Myocyte (in vitro differentiated cells): ENCODE measurements around the gene HDAC4. TPM values are rescaled to one million over a fixed set of nuclear protein-coding genes. Genes with fewer than 3 reads are reported as not detected.

Experiments used
- DNase-seq: peaks from one replicate; pipeline ENCODE4 v3.0.0-alpha.2; 2012; ENCODE audit warnings: low read depth
- total RNA-seq: library from RNA; depleted of rRNA; stranded (reverse); fragments of >200 nt; gene quantifications from 2 replicates; pipeline ENCODE4 v1.2.3, GENCODE V29; 2014

The HDAC4 gene
- total RNA-seq, 1 donor from 2014 or later = 38.5 TPM

DNA sequence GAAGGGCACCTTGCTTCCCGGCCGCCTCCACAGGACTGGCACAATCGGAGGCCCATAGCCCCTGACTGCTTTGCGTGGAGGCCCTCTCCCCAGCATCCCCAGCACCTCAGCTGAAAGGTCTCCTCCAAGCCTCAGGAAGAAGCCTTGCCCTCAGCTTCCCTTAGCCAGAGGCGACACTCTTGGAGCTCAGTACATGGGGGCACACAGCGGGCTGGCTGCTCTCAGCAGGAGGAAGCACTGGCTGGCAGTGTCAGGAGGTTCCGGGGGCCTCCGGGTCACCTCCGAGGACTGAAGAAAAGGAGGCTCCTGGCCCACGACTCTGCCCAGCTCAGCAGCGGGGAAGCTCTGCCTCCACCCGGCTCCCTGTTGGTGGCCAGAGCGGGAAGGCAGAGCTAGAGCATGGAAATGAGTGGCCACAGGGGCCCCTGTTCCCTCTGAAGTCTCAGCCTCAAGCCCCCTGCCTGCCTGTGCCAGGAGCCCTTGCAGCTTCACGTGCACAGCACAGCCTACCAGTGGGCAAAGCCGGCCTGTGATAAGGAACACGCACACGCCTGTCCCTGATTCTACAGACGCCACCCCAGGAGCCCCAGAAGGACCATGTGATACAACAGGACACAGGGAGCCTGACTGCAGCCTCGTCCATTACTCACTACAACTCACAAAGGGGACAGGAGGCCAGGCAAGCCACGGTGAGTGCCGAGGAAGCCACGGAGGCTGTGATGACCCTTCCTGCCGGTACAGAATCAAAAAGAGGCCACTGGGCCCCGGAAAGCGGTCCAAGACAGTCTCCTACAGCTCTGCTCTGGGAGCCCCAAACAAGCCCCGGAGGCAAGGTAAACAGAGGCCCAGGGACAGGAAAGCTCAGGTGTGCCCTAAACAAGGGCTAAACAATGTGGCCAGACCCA, 15.5 kb downstream of the HDAC4 start:
- DNase-seq = no peak

DNA sequence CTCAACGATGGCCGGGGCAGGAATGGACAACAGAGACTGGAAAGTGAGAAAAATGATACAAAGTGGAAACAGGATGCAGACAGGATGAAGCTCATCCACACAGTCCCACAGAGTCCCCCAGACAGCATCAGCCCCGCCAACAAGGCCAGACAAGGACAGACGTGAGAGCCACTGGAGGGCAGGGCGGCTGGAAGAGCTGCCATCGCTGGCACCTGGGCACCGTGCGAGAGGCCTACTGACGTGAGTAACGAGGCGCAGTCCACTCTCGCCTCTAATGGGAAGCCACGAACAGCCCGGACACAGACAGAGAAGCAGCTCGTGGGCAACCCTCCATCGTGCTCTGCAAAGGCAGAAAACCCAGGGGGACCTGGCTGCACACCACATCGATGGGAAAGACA, 17.1 kb downstream of the HDAC4 start:
- DNase-seq = no peak

DNA sequence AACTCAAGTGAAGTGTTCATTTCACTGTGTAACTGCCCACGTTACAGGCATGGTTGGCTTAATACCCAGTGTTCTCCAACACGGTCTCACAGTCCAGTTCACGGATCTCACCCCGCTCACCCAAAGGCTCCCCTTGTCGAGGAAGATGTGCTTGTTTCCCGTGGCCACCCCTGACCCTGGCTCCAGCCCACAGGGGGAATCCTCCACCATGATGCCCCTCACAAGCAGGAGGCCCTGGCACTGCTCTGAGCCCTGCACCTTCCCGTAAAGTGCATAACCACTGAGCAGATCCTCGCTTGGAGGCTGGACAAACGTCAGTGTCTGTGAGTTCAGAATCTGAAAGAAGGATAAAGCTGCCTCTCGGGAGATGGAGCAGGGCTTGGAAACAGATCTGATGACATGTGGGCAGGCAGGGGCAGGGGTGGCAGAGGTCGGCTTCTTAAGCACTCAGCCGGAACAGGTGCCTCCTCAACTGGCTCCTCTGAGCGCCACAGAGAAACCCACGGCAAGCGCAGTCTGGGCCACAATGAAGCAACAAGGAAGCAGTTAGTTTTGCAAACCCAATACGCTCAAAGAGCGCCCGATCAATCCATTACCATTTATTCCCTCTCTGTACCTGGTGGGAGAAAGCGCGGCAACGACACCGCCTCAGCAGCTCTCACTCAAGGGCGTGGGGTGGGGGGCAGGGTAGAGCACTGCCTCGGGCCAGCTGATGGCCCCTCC, 17.6 kb downstream of the HDAC4 start:
- peak; percentile 64 for DNase-seq

DNA sequence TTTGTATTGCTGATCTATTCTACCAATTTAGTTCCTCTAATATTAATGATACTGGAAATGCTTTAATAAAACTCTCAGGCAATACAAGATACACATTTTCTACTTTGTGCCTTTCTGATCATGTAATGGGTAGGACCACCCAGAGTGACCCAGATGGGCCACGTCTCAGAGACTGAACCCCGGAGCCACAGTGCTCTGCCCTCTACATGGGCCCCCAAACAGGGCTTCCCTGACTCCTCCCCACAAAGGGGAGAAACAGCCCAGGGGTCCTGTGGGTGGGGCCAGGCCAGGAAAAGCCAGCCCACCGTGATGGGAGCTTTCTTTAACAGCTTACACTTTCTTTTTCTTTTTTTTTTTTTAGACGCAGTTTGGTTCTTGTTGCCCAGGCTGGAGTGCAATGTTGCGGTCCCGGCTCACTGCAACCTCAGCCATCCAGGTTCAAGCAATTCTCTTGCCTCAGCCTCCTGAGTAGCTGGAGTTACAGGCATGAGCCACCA, 18.4 kb downstream of the HDAC4 start:
- no peak for DNase-seq

DNA sequence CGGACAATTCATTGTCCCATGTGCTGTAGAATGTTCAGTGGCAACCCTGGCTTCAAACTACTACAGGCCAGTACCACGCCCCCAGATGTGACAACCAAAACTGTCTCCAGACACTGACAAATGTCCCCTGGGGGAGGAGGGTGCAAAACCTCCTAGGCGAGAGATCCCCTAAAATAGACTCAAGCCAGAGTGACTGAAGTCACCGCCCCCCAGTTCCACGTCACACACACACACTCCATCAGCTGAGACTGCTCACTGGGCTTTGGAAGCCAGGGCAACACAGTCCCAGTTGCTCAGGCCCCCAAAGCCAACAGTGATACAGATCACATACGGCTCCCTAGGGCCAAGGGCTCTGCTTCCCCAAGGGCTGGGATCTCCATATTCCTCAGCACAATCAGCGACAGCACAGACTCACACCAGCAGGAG, 19.1 kb downstream of the HDAC4 start:
- DNase-seq = no peak

DNA sequence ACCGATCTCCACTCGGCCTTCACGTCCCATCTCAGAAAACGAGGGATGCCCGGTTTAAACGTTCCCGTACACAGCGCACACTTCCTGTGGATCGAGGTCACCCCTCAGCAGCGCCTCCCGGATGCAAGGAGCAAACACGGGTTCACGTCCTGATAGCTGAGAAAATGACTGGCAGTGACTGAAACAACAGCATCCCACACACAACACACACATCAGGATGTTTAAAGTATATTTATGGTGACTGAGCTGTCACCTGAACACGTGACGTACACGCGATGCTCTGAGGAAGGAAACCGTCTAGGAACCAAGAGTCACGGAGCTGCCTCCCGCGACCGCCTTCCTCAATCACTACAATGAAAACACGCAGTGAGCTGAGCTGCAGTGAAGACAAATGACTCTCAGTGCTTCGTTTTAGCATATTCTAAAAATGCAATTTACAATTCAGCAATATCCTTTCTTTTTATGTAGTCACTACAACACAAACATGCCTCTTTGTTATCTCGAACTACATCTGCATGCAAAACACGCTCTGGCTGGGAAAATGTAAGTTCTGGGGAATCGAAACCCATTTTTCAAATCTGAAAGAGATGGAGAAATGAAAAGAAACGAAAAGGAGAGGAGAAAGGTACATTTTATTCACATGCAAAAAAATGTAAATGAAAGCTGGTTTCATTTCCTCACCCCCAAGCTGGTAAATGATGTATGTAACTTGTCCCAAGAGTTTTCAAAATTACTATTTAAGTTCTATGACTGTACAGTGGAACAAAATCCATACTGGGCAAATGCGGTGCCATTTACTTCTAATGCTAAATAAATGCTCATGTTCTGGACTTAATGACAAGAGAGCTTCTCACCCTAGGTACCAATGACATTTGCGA, 19.8 kb downstream of the HDAC4 start:
- DNase-seq = no peak

DNA sequence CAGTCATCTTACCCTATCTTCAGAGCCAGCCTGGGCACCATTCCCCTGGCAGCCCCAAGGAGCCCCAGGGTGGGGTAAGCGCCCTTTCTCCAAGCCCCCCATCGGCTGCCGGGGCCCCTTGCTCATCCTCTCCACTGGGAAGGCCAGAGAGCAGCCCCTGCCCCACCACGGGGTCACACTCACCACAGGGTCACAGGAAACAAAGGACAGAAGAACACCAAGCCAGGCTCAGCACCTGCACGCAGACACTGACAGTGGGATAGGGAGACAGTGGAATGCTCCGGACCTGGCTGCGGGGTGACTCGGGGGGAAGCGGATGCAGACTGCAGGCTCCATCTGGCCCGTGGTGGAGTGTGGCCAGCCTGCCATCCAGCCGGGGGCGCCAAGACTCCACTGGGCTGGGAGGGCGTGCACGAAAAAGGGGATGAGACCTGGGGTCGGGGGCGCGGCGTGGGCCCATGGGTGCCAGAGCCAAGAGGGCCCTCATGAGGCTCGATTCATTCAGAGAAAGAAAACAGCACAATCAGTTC, 21.1 kb downstream of the HDAC4 start:
- DNase-seq = no peak

DNA sequence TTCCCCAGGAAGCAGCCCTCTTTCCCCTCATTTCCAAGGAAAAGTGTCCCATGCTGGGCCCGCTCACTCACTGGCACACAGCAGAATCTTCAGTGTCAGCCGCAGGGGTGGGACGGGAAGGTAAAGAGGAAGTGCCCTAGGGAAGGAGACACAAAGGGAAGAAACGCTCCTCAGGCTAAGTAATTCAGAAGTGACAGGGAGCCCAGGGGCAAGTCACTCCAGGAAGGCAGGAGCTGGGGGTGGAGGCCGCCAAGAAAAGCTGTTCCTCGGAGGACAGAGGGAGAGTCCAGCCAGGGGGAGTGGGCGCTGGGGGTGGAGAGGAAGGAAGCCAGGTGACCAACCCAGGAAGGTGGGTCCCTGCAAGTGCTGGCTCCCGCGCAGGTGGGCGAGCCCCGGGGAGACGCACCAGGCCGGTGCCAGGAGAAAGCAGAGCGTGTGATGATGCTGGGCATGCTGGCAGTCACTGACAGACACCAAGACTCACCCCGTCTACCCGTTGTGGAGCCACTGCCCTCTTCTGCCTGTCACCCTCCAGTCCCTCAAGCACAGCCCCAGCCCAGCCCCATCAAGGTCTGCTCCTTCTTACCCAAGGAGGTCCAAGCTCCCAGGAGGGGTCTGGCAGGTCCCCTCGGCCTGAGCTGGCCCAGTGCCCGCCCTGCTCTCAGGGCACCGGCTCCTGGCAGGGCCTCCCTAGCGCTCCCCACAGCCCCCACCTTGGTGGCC, 21.7 kb downstream of the HDAC4 start:
- no peak for DNase-seq

DNA sequence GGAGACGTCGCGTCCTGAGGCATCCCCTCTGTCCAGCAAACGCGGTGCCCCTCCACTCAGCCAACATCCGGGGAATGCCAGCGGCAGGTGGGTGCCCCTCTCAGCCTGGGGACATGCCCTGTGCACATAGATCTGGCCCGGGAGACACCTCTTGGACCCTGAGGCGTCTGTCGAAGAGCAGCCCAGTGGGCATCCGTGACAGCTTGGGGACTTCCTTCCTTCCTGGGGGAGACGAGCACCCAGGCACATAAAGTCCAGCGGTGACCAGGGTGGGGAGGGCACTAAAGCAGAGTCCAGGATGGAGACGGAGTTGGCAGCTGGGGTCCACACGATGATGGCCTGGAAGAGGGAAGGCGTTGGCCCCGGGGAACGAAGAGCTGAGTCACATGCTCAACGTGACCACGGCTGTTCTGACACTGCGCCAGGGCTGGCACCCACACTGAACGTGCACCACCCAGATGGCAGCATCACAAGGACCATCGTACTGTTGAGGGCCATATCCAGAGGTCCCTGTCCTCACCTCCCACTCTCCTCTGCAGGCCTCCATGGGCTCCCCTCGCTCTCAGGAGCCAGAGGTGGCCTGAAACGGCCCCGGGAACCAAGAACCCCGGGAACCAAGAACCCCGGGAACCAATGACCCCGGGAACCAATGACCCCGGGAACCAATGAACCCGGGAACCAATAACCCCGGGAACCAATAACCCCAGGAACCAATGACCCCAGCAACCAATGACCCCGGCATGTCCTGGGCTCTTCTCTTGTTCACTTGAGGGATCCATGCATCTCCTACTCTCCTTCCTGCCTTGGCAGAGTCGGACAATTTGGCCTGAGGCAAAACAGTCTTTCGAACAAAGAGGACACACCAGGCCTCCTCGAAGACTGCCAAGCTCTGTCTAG, 22.6 kb downstream of the HDAC4 start:
- DNase-seq = no peak

DNA sequence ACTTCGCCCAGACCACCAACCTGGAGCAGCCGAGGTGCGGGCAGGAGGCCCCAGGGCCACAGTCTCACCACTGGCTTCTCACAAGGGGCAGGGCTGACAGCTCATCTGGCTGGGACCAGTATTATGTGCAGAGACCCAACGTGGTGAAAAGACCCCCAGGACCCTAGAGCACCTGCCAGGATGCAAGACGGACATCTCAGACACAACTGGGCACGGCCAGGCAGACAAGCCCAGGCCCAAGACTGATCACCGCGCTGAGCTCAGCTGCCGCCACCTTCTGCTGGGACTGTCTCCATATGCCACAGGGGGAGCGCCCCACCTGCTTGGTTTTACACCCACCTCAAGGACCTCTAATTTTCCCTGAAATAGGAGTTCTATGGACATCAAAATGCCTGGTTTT, 23.2 kb downstream of the HDAC4 start:
- DNase-seq = no peak

DNA sequence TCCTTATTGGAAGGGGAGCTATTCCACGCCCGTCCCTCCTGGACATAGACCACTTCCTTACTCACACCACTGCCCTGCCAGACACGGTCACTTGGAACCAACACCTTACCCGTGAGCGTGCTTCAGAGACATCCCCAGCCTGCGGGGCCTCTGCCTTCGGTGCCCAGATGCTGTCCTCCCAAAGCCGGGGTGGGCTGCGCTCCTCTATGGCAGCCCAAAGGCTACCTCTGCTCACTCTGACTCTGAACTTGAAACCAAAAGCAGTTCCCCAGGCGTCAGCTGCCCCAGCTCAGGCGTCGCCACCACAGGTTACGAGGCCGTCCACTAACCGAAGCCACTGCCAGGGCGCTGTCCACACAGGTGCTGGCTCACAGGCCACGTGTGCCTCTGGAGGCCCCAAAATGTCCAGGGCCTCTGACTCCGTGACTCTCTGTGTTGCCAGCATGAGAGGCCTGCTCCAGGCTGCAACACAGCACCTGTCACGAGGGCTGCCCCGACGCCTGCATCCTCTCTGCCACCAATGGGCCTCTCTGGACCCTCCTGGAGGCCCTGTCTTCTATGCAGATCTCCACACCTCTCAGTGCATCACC, 23.8 kb downstream of the HDAC4 start:
- DNase-seq = no peak

DNA sequence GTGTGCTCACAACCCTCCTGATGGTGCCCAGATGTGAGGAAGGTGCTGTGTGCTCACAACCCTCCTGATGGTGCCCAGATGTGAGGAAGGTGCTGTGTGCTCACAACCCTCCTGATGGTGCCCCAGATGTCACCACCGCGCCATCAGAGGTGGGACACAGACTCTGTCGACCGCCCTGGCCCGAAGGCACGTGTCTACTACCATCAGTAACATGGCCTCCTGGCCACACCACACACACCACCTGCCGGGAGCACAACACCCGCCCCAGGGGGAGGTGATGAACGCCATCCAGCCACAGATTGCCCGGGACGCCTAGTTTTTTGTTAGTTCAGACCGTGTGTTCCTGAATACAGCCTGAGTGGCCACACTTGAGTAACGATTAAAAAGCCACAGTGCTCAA, 24.5 kb downstream of the HDAC4 start:
- DNase-seq = no peak

DNA sequence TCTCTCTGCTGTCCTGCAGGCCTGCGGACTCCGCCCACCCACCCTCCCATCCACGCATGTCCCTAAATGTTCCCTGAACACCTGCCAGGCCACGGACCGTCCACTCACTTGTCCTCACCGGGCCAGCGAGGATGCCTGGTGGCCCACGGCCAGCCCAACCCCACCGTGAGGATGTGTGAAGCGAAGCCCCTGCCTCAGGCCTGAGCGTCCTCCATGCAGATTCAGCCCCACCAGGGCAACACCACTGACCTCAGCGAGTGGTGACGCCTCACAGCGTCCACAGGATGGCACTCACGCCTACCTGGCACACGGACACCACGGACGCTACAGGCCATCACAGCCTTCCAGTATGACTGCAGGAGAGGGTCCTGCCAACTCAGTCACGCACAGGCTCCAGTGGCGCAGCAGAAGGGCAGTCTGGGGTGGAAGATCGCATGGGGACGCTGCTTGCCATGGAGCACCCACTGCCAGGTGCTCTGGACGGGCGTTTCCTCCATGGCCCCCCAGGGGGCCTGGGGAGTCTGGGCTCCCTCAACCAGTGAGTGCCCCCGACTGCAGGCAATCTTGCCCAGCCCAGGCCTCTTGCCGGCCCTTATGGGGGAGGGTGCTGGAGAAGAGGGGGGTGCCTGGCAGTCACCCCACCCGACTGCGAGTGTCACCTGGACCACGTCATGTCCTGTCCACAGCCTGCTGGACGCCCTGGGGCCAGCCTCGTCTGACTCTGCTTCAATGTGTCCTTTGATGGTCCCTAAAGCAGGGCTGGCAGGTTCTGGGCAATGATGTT, 25.4 kb downstream of the HDAC4 start:
- no peak for DNase-seq

DNA sequence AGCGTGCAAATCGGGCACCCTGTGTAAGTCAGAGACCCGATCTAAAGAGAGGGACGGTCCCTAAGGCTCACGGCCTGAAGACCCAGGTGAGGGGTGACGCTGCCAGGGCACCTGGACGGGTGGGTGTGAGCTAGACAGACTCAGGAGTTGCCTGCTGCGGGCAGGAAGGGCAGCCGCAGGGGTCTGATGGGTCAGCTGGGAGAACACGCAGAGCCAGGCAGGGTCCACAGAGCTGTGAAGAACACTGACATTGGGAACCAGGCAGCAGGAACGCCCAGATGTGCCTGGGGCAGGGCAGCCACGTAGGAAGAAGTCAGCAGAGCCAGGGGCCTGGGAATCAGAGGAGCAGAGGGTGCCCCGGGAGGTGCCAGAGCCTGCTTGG, 25.9 kb downstream of the HDAC4 start:
- DNase-seq = no peak

DNA sequence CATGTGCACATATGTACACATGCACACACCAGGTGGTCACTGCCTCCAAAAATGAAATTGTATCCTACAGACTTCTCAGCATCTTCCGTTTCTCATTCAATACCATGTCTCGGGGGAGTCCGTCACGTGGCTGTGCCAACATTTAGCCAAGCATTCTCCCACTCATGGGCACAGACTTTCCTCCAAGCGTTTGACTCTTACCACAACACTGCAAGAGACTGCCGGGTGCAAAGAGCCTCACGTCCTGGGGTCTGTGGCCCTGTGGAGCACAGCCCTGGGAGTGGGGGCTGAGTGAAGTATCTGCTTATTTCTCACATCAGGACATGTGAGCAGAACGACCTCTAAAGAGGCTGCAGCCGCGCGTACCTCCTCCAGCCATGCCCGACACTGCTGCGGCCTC, 28.0 kb downstream of the HDAC4 start:
- DNase-seq = no peak

DNA sequence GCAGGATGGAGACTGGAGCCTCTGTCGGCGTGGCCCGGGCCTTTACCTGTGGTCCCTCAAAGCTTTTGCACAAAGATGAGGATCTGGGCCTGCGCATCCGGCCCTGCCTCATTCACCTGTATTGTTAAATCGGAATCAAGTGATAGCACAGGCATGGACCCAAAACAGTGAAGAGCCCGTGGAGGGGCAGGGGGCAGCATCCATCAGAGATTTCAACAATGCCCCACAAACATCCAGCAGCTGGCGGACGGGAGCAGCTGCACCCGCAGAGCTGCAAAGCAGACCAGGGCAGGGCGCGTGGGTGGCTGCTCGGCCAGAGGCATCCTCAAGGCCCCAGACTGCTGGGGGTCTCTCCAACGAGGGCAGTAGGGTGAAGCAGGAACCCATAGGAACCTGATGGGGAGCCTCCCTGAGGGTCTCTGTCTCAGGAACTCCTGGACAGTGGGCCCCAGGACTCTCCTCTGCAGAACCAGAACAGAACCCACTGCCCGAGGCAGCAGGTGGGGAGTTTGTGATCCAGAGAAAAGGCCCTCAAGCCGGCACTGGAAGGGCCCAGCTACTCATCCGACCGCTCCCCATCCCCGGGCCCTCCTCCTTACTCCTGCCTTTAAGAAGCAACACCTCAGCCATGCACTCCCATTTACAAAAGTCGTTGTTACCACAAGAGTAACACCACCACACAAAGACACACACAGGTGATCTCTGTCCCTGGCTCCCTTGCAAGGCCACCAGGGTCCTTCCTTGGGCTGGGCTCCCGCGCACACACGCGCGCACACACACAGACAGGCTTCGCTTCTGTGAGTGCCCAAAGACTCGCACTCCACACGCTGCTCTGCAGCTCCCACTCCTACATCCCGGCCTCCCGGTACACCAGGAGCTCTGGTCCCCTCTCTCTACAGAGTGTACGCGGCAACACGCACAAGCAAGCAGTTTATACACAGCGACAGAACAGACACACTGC, 28.8 kb downstream of the HDAC4 start:
- peak; percentile 66 for DNase-seq
